Gastroesophageal sphincter (tissue), 4 donors: ENCODE results near the gene MYO1H. TPM values are rescaled to one million over a fixed set of nuclear protein-coding genes. Genes with fewer than 3 reads are reported as not detected.

ENCODE experiments used
- ATAC-seq: fragments of 150-250 bp; one replicate; pipeline ENCODE4 v1.9.1; 2016; ENCODE audit warnings: mild to moderate bottlenecking, moderate library complexity
- H3K27ac ChIP-seq, 4 donors: fragments of 200-600 bp; sonication (generic) in 3 of 4; 1 replicate in 3 of 4; 2 replicates in 1 of 4; pipeline ENCODE4 v1.5.1; 2016 to 2019
- H3K27me3 ChIP-seq: fragments of 200-600 bp; sonication (generic); one replicate; pipeline ENCODE4 v1.5.1; 2019
- H3K36me3 ChIP-seq, 2 donors: fragments of 200-600 bp; sonication (generic); one replicate each; pipeline ENCODE4 v1.5.1; 2019; ENCODE audit warnings: control low read depth in 1 of 2
- H3K4me1 ChIP-seq, 3 donors: fragments of 200-600 bp; sonication (generic); 1 replicate in 2 of 3; 2 replicates in 1 of 3; pipeline ENCODE4 v1.5.1; 2016 to 2019; ENCODE audit warnings: control low read depth in 2 of 3
- H3K4me3 ChIP-seq, 2 donors: fragments of 200-600 bp; sonication (generic); one replicate each; pipeline ENCODE4 v1.5.1; 2019; ENCODE audit warnings: mild to moderate bottlenecking in 1 of 2, moderate library complexity in 1 of 2
- H3K9me3 ChIP-seq, 3 donors: fragments of 200-600 bp; sonication (generic); one replicate each; pipeline ENCODE4 v1.5.1; 2017 to 2019; ENCODE audit warnings: control low read depth in 2 of 3
- CTCF ChIP-seq, 4 experiments: fragments of 200-600 bp in 2 of 4; fragments of 450-650 bp in 2 of 4; sonication (generic) in 1 of 4; IDR thresholded peaks; one replicate each; pipeline ENCODE4 v1.5.1; 2017 to 2019; ENCODE audit warnings: antibody characterized with exemption in 4 of 4, mild to moderate bottlenecking in 2 of 4, moderate library complexity in 2 of 4
- EP300 ChIP-seq: sonication (generic); formaldehyde crosslinking; IDR thresholded peaks from one replicate; pipeline ENCODE4 v1.6.1; 2017; ENCODE audit warnings: antibody characterized with exemption, mild to moderate bottlenecking
- POLR2A ChIP-seq, 2 donors: fragments of 450-650 bp; IDR thresholded peaks; one replicate each; pipeline ENCODE4 v1.6.1; 2017; ENCODE audit warnings: antibody characterized with exemption in 2 of 2, mild to moderate bottlenecking in 2 of 2, moderate library complexity in 1 of 2
- POLR2AphosphoS5 ChIP-seq: sonication (generic); formaldehyde crosslinking; IDR thresholded peaks from one replicate; pipeline ENCODE4 v1.6.1; 2017; ENCODE audit warnings: antibody characterized with exemption
- WGBS, 2 donors: methylation state at CpG; one replicate each; pipeline ENCODE4 v1.1.5; 2018; ENCODE audit warnings: low coverage in 1 of 2; 5-methylcytosine and 5-hydroxymethylcytosine counted together
- total RNA-seq, 4 donors: library from RNA; depleted of rRNA; stranded (reverse); fragments of >200 nt; gene quantifications; one replicate each; pipeline ENCODE4 v1.1.0, GENCODE V29; 2016

The MYO1H gene
- total RNA-seq, 4 donors from 2014 or later = not detected

- ATAC-seq = peak; percentile 21
- no peak overlapping the region for H3K4me3 ChIP-seq
- TF ChIP-seq CTCF (IDR thresholded peaks at IDR 0.05) (peak in 3 of 4 experiments; percentile 67 to 87 (median 74)), POLR2AphosphoS5 (no peak)
- peak overlapping the region in 1 of 4 donors; percentile 47 for H3K27ac ChIP-seq
- H3K27me3 ChIP-seq = no peaks in the 10 kb centered on the region
- WGBS, 2 donors = 23 to 25% methylated on average over 8 to 12 of the region's 14 CpGs
- H3K4me1 ChIP-seq = peaks cover 0 to 18% (median 2%) of the 10 kb centered on the region in 3 donors
- no peaks in the 10 kb centered on the region for H3K9me3 ChIP-seq
- no peaks in the 10 kb centered on the region for H3K36me3 ChIP-seq
Measured at GRCh38 chr12:109432842-109433304, 85.2 kb downstream of the MYO1H start.

GRCh38 chr12:109433618-109434017 lies 85.9 kb downstream of the MYO1H start:
- no peaks in the 10 kb centered on the region for H3K27me3 ChIP-seq
- peak in 2 of 4 experiments; percentile 20 to 26 for TF ChIP-seq CTCF (IDR thresholded peaks at IDR 0.05)
- TF ChIP-seq EP300 = no peak
- no peak for TF ChIP-seq POLR2A (IDR thresholded peaks at IDR 0.05)
- no peak for TF ChIP-seq POLR2AphosphoS5
- ATAC-seq = peak; percentile 22
- no peaks in the 10 kb centered on the region for H3K9me3 ChIP-seq
- 72 to 93% methylated on average over 2 to 4 of the region's 4 CpGs for WGBS, 2 donors
- no peak overlapping the region for H3K4me3 ChIP-seq
- H3K4me1 ChIP-seq = peaks cover 0 to 15% (median 2%) of the 10 kb centered on the region in 3 donors
- H3K36me3 ChIP-seq = no peaks in the 10 kb centered on the region
- no peak overlapping the region for H3K27ac ChIP-seq

DNA sequence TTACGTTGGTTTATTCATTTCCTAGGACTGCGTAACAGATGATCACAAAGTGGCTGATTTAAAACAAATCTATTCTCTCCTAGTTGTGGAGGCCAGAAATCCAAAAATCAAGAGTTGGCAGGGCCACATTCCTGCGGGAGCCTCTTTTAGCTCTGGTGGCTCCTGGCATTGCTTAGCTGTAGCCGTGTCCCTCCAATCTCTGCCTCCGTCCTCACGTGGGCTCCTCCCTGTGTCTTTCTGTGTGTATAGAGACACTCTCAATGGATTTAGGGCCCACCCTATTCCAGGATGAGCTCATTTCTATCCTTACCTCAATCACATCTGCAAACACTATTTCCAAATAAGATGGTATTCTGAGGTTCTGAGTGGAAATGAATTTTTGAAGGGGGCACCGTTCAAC lies 86.9 kb downstream of the MYO1H start:
- Histone ChIP-seq H3K27me3 (no peaks in the 10 kb centered on the region), H3K4me1 (peaks cover 0 to 15% (median 2%) of the 10 kb centered on the region in 3 donors), H3K4me3 (no peak overlapping the region), H3K27ac (no peak overlapping the region), H3K36me3 (no peaks in the 10 kb centered on the region), H3K9me3 (no peaks in the 10 kb centered on the region)
- TF ChIP-seq EP300 (no peak), POLR2AphosphoS5 (no peak), POLR2A (IDR thresholded peaks at IDR 0.05) (no peak), CTCF (IDR thresholded peaks at IDR 0.05) (no peak)
- 78 to 80% methylated on average over 2 to 7 of the region's 7 CpGs for WGBS, 2 donors
- ATAC-seq = no peak

- no peak for TF ChIP-seq CTCF (IDR thresholded peaks at IDR 0.05)
- no peak for TF ChIP-seq EP300
- no peak for TF ChIP-seq POLR2AphosphoS5
- no peak for TF ChIP-seq POLR2A (IDR thresholded peaks at IDR 0.05)
- H3K36me3 ChIP-seq = no peaks in the 10 kb centered on the region
- no peak overlapping the region for H3K27ac ChIP-seq
- ATAC-seq = no peak
- peaks cover 0 to 15% (median 2%) of the 10 kb centered on the region in 3 donors for H3K4me1 ChIP-seq
- 80 to 90% methylated on average over 2 to 12 of the region's 17 CpGs for WGBS, 2 donors
- no peaks in the 10 kb centered on the region for H3K27me3 ChIP-seq
- no peaks in the 10 kb centered on the region for H3K9me3 ChIP-seq
- H3K4me3 ChIP-seq = no peak overlapping the region
Measured at GRCh38 chr12:109435428-109436187, 87.9 kb downstream of the MYO1H start.

- WGBS, 2 donors = 44 to 74% methylated on average over 3 to 5 of the region's 7 CpGs
- Histone ChIP-seq H3K27ac (no peak overlapping the region), H3K27me3 (no peaks in the 10 kb centered on the region), H3K36me3 (no peaks in the 10 kb centered on the region), H3K4me1 (peaks cover 0 to 15% (median 2%) of the 10 kb centered on the region in 3 donors), H3K4me3 (no peak overlapping the region), H3K9me3 (no peaks in the 10 kb centered on the region)
- no peak for ATAC-seq
- TF ChIP-seq CTCF (IDR thresholded peaks at IDR 0.05) (no peak), POLR2A (IDR thresholded peaks at IDR 0.05) (no peak)
Measured at GRCh38 chr12:109436188-109436560, 88.5 kb downstream of the MYO1H start.
